Measurements from ENCODE around the gene SLC7A14.

Gene SLC7A14

GRCh38 chr3:170429050-170429449, 156.8 kb downstream of the SLC7A14 start:
- H3K36me3 ChIP-seq (ENCODE audit: control insufficient read depth, insufficient read depth, low read length): no peaks in the 10 kb centered on the region
- no peaks in the 10 kb centered on the region for H3K9me3 ChIP-seq (ENCODE audit: control insufficient read depth, low read length)
- H3K4me3 ChIP-seq (ENCODE audit: extremely low read depth, insufficient read depth, low read length, poor library complexity, severe bottlenecking): no peak overlapping the region
- WGBS, 2 experiments (ENCODE audit: insufficient coverage in 2 of 2): 60% methylated on average over 1 of the region's 1 CpG
- no peak overlapping the region for H3K27ac ChIP-seq (ENCODE audit: low read depth, low read length, severe bottlenecking)
- H3K4me1 ChIP-seq (ENCODE audit: control insufficient read depth, insufficient read depth, low read length, poor library complexity, severe bottlenecking): peaks cover 7% of the 10 kb centered on the region

GRCh38 chr3:170428095-170428494, 157.8 kb downstream of the SLC7A14 start:
- Histone ChIP-seq H3K9me3 (ENCODE audit: control insufficient read depth, low read length) (no peaks in the 10 kb centered on the region), H3K36me3 (ENCODE audit: control insufficient read depth, insufficient read depth, low read length) (no peaks in the 10 kb centered on the region)
- WGBS, 2 experiments (ENCODE audit: insufficient coverage in 2 of 2): no CpG with 5 or more reads among the region's 2 CpGs

DNA sequence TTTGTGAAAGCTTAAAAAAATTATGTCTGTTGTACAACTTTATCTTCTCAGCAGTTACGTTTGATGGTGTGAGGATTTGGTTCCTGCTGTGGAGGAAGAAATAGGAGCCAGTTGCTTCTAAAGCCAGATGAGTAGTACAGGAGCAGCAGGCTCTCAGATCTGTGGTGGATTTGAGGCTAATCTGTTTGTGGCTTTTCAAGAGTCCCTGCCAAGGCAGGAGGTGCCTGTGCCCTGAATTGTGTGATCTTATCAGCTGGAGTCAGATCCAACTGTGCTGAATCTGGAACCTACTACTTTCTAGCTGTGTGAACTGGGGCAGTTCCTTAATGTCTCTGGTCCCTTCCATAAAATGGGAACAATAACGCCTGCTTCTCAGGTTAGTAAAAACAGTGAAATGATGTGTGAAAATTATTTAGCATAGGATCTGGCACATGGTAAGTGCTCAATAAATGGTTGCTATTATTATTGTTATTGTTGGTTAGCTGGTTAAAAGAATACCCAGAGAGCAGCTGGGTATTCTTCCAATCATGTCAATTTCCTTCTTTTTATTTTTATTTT, 159.6 kb downstream of the SLC7A14 start:
- whole genome bisulfite sequencing, 2 experiments (ENCODE audit: insufficient coverage in 2 of 2): 79 to 86% methylated on average over 2 of the region's 2 CpGs

More at GRCh38 chr3:170428095-170428494, 157.8 kb downstream of the SLC7A14 start:
- Histone ChIP-seq H3K4me1 (ENCODE audit: control insufficient read depth, insufficient read depth, low read length, poor library complexity, severe bottlenecking) (peaks cover 7% of the 10 kb centered on the region), H3K4me3 (ENCODE audit: extremely low read depth, insufficient read depth, low read length, poor library complexity, severe bottlenecking) (no peak overlapping the region), H3K27ac (ENCODE audit: low read depth, low read length, severe bottlenecking) (no peak overlapping the region)

DNA sequence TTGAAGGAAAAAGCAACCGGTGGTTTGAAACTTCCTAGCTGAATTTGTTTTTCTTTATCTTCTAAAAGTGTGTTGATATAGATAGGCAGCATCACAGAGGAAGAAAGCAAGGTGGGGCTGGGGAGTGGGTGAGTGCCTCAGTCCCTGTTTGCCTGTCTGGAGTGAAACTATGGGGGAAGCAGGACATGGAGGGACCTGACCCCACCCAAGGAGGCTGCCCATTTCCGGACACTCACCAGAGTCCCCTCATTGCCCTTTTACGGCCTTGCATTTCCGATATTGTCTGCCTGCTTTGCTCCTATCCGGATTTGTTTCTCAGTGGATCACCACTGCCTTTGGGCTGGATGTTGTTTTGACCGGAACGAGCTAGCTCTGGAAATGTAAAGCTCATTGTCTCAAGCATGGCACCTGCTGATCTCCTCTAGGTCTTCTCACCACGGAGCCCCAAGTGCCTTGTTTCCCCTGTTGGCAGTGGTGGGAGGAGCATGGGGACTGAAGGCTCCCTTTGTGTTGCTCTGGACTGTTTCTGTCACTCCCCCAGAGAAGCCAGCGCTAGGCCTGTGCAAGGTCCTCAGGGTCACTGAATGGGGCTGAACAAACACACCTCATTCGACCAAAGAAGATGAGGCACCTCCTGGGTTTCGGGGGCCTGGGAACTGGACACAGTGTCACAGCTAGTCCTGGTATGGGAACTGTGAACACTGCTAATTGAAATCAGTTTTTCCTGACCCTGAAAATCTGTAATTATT, 160.2 kb downstream of the SLC7A14 start:
- 55 to 58% methylated on average over 8 to 11 of the region's 11 CpGs for WGBS, 2 experiments (ENCODE audit: insufficient coverage in 2 of 2)
- H3K9me3 ChIP-seq (ENCODE audit: control insufficient read depth, low read length): no peaks in the 10 kb centered on the region
- H3K36me3 ChIP-seq (ENCODE audit: control insufficient read depth, insufficient read depth, low read length): no peaks in the 10 kb centered on the region
- no peak overlapping the region for H3K4me3 ChIP-seq (ENCODE audit: extremely low read depth, insufficient read depth, low read length, poor library complexity, severe bottlenecking)
- H3K4me1 ChIP-seq (ENCODE audit: control insufficient read depth, insufficient read depth, low read length, poor library complexity, severe bottlenecking): peaks cover 7% of the 10 kb centered on the region
- no peak overlapping the region for H3K27ac ChIP-seq (ENCODE audit: low read depth, low read length, severe bottlenecking)

More for the DNA sequence above, 159.6 kb downstream of the SLC7A14 start:
- Histone ChIP-seq H3K36me3 (ENCODE audit: control insufficient read depth, insufficient read depth, low read length) (no peaks in the 10 kb centered on the region), H3K9me3 (ENCODE audit: control insufficient read depth, low read length) (no peaks in the 10 kb centered on the region), H3K27ac (ENCODE audit: low read depth, low read length, severe bottlenecking) (no peak overlapping the region), H3K4me3 (ENCODE audit: extremely low read depth, insufficient read depth, low read length, poor library complexity, severe bottlenecking) (no peak overlapping the region), H3K4me1 (ENCODE audit: control insufficient read depth, insufficient read depth, low read length, poor library complexity, severe bottlenecking) (peaks cover 7% of the 10 kb centered on the region)

DNA sequence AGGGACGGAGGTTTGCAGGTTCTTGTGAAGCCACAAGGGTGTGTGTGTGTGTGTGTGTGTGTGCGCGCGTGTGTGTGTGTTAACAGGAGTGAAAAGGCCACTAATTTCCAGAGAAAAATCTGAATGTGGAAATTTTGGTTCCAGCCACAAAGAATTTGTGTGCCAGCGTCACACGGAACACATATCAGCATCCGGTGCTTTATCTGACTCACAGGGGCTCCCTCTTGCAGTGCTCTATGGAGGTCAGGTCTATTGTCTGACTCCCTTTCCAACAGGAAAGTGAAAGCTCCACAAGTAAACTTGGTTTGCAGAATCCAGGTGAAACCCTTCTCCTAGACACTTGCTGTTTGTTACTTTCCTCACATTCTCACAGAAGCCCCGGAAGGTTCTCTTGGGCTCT, 161.0 kb downstream of the SLC7A14 start:
- WGBS, 2 experiments (ENCODE audit: insufficient coverage in 2 of 2): 79 to 80% methylated on average over 6 to 7 of the region's 8 CpGs
- peaks cover 9% of the 10 kb centered on the region for H3K4me1 ChIP-seq (ENCODE audit: control insufficient read depth, insufficient read depth, low read length, poor library complexity, severe bottlenecking)
- H3K27ac ChIP-seq (ENCODE audit: low read depth, low read length, severe bottlenecking): no peak overlapping the region
- H3K4me3 ChIP-seq (ENCODE audit: extremely low read depth, insufficient read depth, low read length, poor library complexity, severe bottlenecking): no peak overlapping the region
- H3K9me3 ChIP-seq (ENCODE audit: control insufficient read depth, low read length): no peaks in the 10 kb centered on the region
- no peaks in the 10 kb centered on the region for H3K36me3 ChIP-seq (ENCODE audit: control insufficient read depth, insufficient read depth, low read length)

DNA sequence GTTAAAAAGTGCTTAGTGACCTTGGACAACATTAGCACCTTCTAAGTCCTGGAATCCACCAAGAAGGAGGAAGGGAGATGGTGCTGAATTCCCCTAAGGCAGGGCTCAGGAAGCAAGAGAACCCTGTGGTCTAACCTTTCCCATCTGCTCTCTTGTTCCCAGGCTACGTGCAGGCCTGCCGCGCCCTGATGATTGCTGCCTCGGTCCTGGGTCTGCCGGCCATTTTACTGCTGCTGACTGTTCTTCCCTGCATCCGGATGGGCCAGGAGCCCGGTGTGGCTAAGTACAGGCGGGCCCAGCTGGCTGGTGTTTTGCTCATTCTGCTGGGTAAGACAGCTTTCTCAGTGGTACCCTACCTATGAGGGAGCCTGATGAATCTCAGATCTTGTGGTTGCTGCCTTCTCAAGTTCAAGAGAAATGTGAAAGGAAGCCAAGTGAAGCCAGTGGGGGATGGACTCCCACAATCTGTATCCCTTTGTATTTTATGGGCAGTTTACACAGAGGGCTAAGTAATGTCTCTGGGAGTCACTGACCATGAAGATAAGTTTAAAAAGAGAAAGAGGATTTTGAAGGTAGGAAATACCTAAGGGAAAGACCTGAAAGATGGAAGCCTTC, 162.8 kb downstream of the SLC7A14 start:
- 91 to 96% methylated on average over 8 of the region's 8 CpGs for WGBS, 2 experiments (ENCODE audit: insufficient coverage in 2 of 2)

GRCh38 chr3:170421758-170422157, 164.1 kb downstream of the SLC7A14 start:
- no peak overlapping the region for H3K4me3 ChIP-seq (ENCODE audit: extremely low read depth, insufficient read depth, low read length, poor library complexity, severe bottlenecking)

More for the DNA sequence above, 162.8 kb downstream of the SLC7A14 start:
- Histone ChIP-seq H3K4me1 (ENCODE audit: control insufficient read depth, insufficient read depth, low read length, poor library complexity, severe bottlenecking) (peaks cover 14% of the 10 kb centered on the region), H3K4me3 (ENCODE audit: extremely low read depth, insufficient read depth, low read length, poor library complexity, severe bottlenecking) (no peak overlapping the region), H3K27ac (ENCODE audit: low read depth, low read length, severe bottlenecking) (no peak overlapping the region), H3K36me3 (ENCODE audit: control insufficient read depth, insufficient read depth, low read length) (no peaks in the 10 kb centered on the region), H3K9me3 (ENCODE audit: control insufficient read depth, low read length) (no peaks in the 10 kb centered on the region)

GRCh38 chr3:170421111-170421641, 164.7 kb downstream of the SLC7A14 start:
- H3K36me3 ChIP-seq (ENCODE audit: control insufficient read depth, insufficient read depth, low read length): no peaks in the 10 kb centered on the region
- WGBS, 2 experiments (ENCODE audit: insufficient coverage in 2 of 2): 78 to 80% methylated on average over 8 to 10 of the region's 12 CpGs
- no peaks in the 10 kb centered on the region for H3K9me3 ChIP-seq (ENCODE audit: control insufficient read depth, low read length)
- no peak overlapping the region for H3K4me3 ChIP-seq (ENCODE audit: extremely low read depth, insufficient read depth, low read length, poor library complexity, severe bottlenecking)
- H3K4me1 ChIP-seq (ENCODE audit: control insufficient read depth, insufficient read depth, low read length, poor library complexity, severe bottlenecking): peaks cover 12% of the 10 kb centered on the region
- no peak overlapping the region for H3K27ac ChIP-seq (ENCODE audit: low read depth, low read length, severe bottlenecking)

More at GRCh38 chr3:170421758-170422157, 164.1 kb downstream of the SLC7A14 start:
- Histone ChIP-seq H3K9me3 (ENCODE audit: control insufficient read depth, low read length) (no peaks in the 10 kb centered on the region), H3K4me1 (ENCODE audit: control insufficient read depth, insufficient read depth, low read length, poor library complexity, severe bottlenecking) (peaks cover 14% of the 10 kb centered on the region), H3K27ac (ENCODE audit: low read depth, low read length, severe bottlenecking) (no peak overlapping the region), H3K36me3 (ENCODE audit: control insufficient read depth, insufficient read depth, low read length) (no peaks in the 10 kb centered on the region)
- 100% methylated on average over 1 to 2 of the region's 2 CpGs for WGBS, 2 experiments (ENCODE audit: insufficient coverage in 2 of 2)

DNA sequence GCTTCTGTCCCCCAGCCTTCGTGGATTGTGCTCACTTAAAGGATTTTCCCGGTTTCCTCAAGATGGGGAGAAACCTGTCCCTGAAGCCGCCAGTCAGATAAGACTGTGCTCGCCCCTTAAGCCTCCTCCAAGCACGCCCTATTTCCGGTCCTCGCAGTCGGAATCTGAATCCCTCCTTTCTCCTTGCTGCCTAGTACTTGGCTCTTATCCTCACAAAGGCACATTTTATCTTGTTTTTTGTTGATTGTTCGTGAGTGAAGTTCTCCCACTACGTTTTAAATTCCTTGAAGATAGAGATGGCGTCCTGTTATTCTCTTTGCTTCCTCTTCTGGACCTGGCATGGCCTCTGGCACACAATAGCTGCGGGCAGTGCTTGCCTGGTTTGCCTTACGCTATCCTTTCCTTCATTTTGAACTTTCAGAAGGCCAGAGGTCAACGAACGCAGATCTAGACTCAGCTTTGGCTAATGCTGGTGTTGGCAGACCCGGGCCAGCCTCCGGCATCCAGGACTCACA, 165.5 kb downstream of the SLC7A14 start:
- H3K4me3 ChIP-seq (ENCODE audit: extremely low read depth, insufficient read depth, low read length, poor library complexity, severe bottlenecking): peak overlapping the region; percentile 29

GRCh38 chr3:170419557-170420087, 166.3 kb downstream of the SLC7A14 start:
- peak overlapping the region; percentile 29 for H3K4me3 ChIP-seq (ENCODE audit: extremely low read depth, insufficient read depth, low read length, poor library complexity, severe bottlenecking)
- no peaks in the 10 kb centered on the region for H3K36me3 ChIP-seq (ENCODE audit: control insufficient read depth, insufficient read depth, low read length)
- H3K27ac ChIP-seq (ENCODE audit: low read depth, low read length, severe bottlenecking): no peak overlapping the region
- 15 to 17% methylated on average over 54 to 56 of the region's 58 CpGs for WGBS, 2 experiments (ENCODE audit: insufficient coverage in 2 of 2)
- no peaks in the 10 kb centered on the region for H3K9me3 ChIP-seq (ENCODE audit: control insufficient read depth, low read length)
- peaks cover 10% of the 10 kb centered on the region for H3K4me1 ChIP-seq (ENCODE audit: control insufficient read depth, insufficient read depth, low read length, poor library complexity, severe bottlenecking)

More for the DNA sequence above, 165.5 kb downstream of the SLC7A14 start:
- Histone ChIP-seq H3K27ac (ENCODE audit: low read depth, low read length, severe bottlenecking) (no peak overlapping the region), H3K4me1 (ENCODE audit: control insufficient read depth, insufficient read depth, low read length, poor library complexity, severe bottlenecking) (peaks cover 10% of the 10 kb centered on the region), H3K36me3 (ENCODE audit: control insufficient read depth, insufficient read depth, low read length) (no peaks in the 10 kb centered on the region), H3K9me3 (ENCODE audit: control insufficient read depth, low read length) (no peaks in the 10 kb centered on the region)
- 44 to 58% methylated on average over 12 to 14 of the region's 17 CpGs for whole genome bisulfite sequencing, 2 experiments (ENCODE audit: insufficient coverage in 2 of 2)
